RWPE1 (cell line): ENCODE results near the gene TRPM6.

Source experiments
- CTCF ChIA-PET: fragments of 350-600 bp; sonication (Branson Sonifier 250); formaldehyde crosslinking; extraction: SDS; loops from one replicate; lab custom pipeline; 2021; lab: Yijun Ruan, JAX
- POLR2A ChIA-PET: fragments of 400-600 bp; formaldehyde crosslinking; extraction: SDS; loops from one replicate; lab custom pipeline; 2020; ENCODE audit warnings: antibody characterized with exemption; ENCODE audit not compliant: low non-redundant PET; lab: Yijun Ruan, JAX
- DNase-seq: peaks from one replicate; pipeline ENCODE4 v3.0.0; 2012; ENCODE audit warnings: low spot score
- H3K27ac ChIP-seq: fragments of 450-650 bp; 2 replicates; pipeline ENCODE4 v1.5.1; 2017
- CTCF ChIP-seq: fragments of 450-650 bp; conservative IDR thresholded peaks from 2 replicates; pipeline ENCODE4 v1.5.1; 2017; ENCODE audit warnings: low read depth, mild to moderate bottlenecking

Gene TRPM6

GRCh38 chr9:74755999-74756398 lies 131.7 kb downstream of the TRPM6 start:
- TF ChIP-seq CTCF: no peak
- DNase-seq: no peak
- no peak overlapping the region for H3K27ac ChIP-seq
- CTCF ChIA-PET: no interaction called here
- POLR2A ChIA-PET: no interaction called here

- TF ChIP-seq CTCF: no peak
- ChIA-PET POLR2A (no interaction called here), CTCF (no interaction called here)
- DNase-seq: no peak
- no peak overlapping the region for H3K27ac ChIP-seq
Observed at GRCh38 chr9:74755355-74755754, 132.4 kb downstream of the TRPM6 start.

GRCh38 chr9:74753650-74754049 lies 134.1 kb downstream of the TRPM6 start:
- H3K27ac ChIP-seq: no peak overlapping the region
- DNase-seq: no peak
- POLR2A ChIA-PET: no interaction called here
- TF ChIP-seq CTCF: no peak
- CTCF ChIA-PET: interaction anchor here (0.6 kb wide), 2 partner anchors 1115 to 1619 kb away, joined by 3 to 5 read pairs; no protein-coding TSS in a partner anchor

- ChIA-PET CTCF (no interaction called here), POLR2A (no interaction called here)
- no peak for TF ChIP-seq CTCF
- DNase-seq: no peak
- no peak overlapping the region for H3K27ac ChIP-seq
Observed at GRCh38 chr9:74748966-74749365, 138.8 kb downstream of the TRPM6 start.

- ChIA-PET CTCF (interaction anchor here (0.6 to 0.8 kb wide), 7 partner anchors 8 to 1960 kb away, joined by 3 to 5 read pairs (median 4); no protein-coding TSS in a partner anchor), POLR2A (no interaction called here)
- DNase-seq: peak; percentile 26
- H3K27ac ChIP-seq: no peak overlapping the region
- peak; percentile 55 for TF ChIP-seq CTCF
Observed at GRCh38 chr9:74742792-74743730, 144.7 kb downstream of the TRPM6 start.

- H3K27ac ChIP-seq: no peak overlapping the region
- ChIA-PET CTCF (interaction anchor here (0.6 to 0.7 kb wide), 3 partner anchors 8 to 299 kb away, joined by 3 to 4 read pairs (median 3); no protein-coding TSS in a partner anchor), POLR2A (no interaction called here)
- no peak for DNase-seq
- TF ChIP-seq CTCF: no peak
Observed at GRCh38 chr9:74742191-74742790, 145.4 kb downstream of the TRPM6 start.
